RWPE1 (cell line): ENCODE measurements around the gene CMTM6.
A peak's percentile ranks its signal among the peaks of the same experiment; 100 is the strongest.
"Not testable (repeated sequence)": the region's sequence is repeated elsewhere in the genome, so short reads cannot be mapped to it uniquely, and the experiment has no call there.

Experiments
- CTCF ChIA-PET: fragments of 350-600 bp; sonication (Branson Sonifier 250); formaldehyde crosslinking; extraction: SDS; loops from one replicate; lab custom pipeline; 2021; lab: Yijun Ruan, JAX
- POLR2A ChIA-PET: fragments of 400-600 bp; formaldehyde crosslinking; extraction: SDS; loops from one replicate; lab custom pipeline; 2020; ENCODE audit warnings: antibody characterized with exemption; ENCODE audit not compliant: low non-redundant PET; lab: Yijun Ruan, JAX
- DNase-seq: peaks from one replicate; pipeline ENCODE4 v3.0.0; 2012; ENCODE audit warnings: low spot score
- H3K27ac ChIP-seq: fragments of 450-650 bp; 2 replicates; pipeline ENCODE4 v1.5.1; 2017
- CTCF ChIP-seq: fragments of 450-650 bp; conservative IDR thresholded peaks from 2 replicates; pipeline ENCODE4 v1.5.1; 2017; ENCODE audit warnings: low read depth, mild to moderate bottlenecking

CMTM6 gene

DNA sequence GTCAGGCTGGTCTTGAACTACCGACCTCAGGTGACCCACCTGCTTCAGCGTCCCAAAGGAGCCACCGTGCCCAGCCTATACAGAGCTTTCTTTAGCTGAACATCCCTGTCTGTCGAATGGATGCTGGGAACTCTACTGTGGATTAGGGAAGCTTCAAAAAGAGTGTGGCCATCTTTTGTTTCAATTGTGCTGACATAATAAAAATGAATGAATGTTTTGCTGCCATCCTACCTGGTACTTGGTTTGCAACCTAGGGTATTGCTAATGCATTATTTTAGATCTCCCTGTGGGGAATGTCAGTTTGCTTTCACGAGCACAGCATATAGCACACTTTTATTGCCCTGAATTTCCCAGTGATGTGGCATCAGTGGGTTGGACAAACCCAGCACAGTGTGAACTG, 32.3 kb downstream of the CMTM6 start:
- ChIA-PET CTCF (interaction anchor here (0.9 kb wide), 1 partner anchor 174 kb away, joined by 3 read pairs; no protein-coding TSS in a partner anchor), POLR2A (no interaction called here)
- TF ChIP-seq CTCF = no peak
- peak overlapping the region; percentile 69 for H3K27ac ChIP-seq
- no peak for DNase-seq

GRCh38 chr3:32469151-32469874, 33.3 kb downstream of the CMTM6 start:
- peak overlapping the region; percentile 7; the same call in 1 of the 2 replicates for H3K27ac ChIP-seq
- CTCF ChIA-PET = interaction anchor here (0.9 kb wide), 1 partner anchor 173 kb away, joined by 3 read pairs; no protein-coding TSS in a partner anchor
- POLR2A ChIA-PET = no interaction called here
- no peak for DNase-seq
- no peak for TF ChIP-seq CTCF

DNA sequence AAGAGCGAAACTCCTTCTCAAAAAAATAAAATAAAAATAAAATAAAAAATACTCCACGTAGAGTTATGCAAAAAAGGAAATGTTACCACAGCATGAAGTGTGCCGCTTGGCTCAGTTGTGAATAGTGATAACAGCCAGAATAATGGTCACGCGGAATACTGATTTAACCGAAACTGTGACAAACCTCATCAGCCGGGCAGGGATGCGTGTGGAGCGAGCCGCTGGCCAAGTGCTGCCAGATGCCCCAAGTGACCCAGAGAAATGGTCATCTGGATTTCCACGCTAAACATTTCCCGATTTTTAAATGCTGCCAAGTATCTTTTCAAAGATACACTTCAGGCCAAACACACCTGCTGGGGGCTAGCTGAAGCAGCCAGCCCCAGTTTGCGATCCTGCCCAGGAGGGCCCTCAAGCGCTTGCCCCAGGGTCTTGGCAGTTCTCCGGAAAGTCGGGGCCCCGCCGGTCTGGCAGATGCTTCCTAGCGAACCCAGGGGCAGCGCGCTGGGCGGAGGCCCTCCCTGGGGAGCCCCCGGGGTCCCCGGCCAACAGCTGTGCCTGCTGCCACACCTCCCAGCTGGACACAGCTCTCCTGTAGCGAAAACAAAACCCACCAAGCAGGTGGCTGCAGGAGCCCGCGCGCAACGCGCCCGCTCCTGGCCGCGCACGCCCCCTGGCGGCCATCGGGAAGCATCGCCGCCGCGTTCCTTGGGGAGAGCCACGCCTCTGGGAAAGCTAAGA, 35.1 kb downstream of the CMTM6 start:
- ChIA-PET CTCF (interaction anchor here (0.6 to 2.1 kb wide), 24 partner anchors 13 to 1567 kb away, joined by 3 to 15 read pairs (median 3); no protein-coding TSS in a partner anchor), POLR2A (no interaction called here)
- peak; percentile 65 for DNase-seq
- peak overlapping the region; percentile 4; the same call in 1 of the 2 replicates for H3K27ac ChIP-seq
- peak; percentile 97 for TF ChIP-seq CTCF

GRCh38 chr3:32466808-32467207, 35.8 kb downstream of the CMTM6 start:
- CTCF ChIA-PET = interaction anchor here (0.7 to 2.1 kb wide), 5 partner anchors 20 to 1566 kb away, joined by 3 to 15 read pairs (median 3); no protein-coding TSS in a partner anchor
- DNase-seq, POLR2A ChIA-PET, H3K27ac ChIP-seq: not testable (repeated sequence)

DNA sequence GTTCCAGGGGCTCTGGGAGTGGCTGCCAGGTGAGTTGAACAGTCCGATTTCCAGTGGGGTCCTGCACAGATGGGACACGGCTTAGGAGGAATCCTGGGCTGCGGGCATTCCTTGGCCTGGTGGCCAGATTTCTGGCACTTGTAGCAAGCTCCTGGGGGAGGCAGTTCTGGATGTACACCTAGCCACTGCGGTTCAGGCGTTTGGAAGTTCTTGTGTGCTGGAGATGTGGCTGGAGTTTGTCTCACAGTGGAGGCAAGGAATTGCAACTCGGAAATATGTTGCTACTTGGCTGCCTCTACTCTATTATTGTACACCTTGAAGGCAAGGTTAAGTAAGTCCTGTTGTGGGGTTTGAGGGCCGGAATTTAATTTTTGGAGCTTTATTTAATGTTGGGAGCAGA, 37.9 kb downstream of the CMTM6 start:
- POLR2A ChIA-PET = not testable (repeated sequence)

DNA sequence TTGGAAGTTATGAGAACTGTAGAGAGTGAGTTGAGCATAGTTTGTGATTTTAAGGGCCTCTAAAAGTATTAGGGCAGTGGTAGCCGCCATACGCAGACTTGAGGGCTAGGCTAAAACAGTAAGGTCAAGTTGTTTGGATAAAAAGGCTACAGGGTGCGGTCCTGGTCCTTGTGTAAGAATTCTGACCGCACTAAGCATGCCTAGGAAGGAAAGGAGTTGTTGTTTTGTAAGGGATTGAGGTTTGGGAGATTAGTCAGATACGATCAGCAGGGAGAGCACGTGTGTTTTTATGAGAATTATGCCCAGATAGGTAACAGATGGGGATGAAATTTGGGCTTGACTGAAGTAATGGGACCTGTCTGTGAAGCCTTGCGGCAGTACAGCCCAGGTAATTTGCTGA, 39.2 kb downstream of the CMTM6 start:
- DNase-seq, CTCF ChIA-PET, POLR2A ChIA-PET, H3K27ac ChIP-seq: not testable (repeated sequence)

More for the DNA sequence above, 37.9 kb downstream of the CMTM6 start:
- DNase-seq, CTCF ChIA-PET, H3K27ac ChIP-seq: not testable (repeated sequence)

DNA sequence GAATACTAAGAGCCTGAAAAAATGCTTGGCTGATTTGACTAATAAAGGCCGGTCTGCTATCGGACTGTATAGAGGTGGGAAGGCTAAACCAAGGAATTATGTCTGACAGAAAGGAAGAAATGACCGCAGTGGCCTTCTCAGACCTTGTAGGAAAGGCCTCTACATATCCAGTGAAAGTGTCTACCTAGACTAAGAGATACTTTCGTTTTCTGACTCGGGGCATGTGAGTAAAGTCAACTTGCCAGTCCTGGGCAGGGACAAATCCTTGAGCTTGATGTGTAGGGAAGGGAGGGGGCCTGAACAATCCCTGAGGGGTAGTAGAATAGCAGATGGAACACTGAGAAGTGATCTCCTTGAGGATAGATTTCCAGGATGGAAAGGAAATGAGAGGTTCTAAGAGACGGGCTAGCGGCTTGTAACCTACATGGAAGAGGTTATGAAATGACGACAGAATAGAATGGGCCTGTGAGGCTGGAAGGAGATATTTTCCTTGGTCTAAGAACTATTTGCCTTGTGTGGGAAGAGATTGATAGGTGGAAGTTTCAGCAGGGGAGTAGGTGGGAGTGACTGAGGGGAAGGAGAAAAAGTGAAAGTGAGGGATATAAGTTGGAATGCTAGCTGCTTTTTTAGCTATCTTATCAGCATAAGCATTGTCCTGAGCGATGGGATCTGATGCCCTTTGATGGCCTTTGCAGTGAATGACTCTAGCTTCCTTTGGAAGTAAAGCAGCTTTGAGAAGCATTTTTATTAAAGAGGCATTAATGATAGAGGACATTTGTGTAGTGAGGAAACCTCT, 40.3 kb downstream of the CMTM6 start:
- DNase-seq, POLR2A ChIA-PET, CTCF ChIA-PET, H3K27ac ChIP-seq: not testable (repeated sequence)

- CTCF ChIA-PET, DNase-seq, H3K27ac ChIP-seq, POLR2A ChIA-PET: not testable (repeated sequence)
Observed at GRCh38 chr3:32460817-32461496, 41.7 kb downstream of the CMTM6 start.
